Testis (tissue), 2 donors: ENCODE measurements around the gene TTC23.

Source experiments
- CTCF ChIP-seq, 3 experiments: fragments of 450-650 bp in 2 of 3; fragments of 200-600 bp in 1 of 3; sonication (generic) in 1 of 3; IDR thresholded peaks; one replicate each; pipeline ENCODE4 v1.5.1; 2016 to 2019; ENCODE audit warnings: antibody characterized with exemption in 3 of 3, mild to moderate bottlenecking in 2 of 3, moderate library complexity in 1 of 3
- POLR2A ChIP-seq: fragments of 450-650 bp; IDR thresholded peaks from one replicate; pipeline ENCODE4 v1.6.1; 2017; ENCODE audit warnings: antibody characterized with exemption, mild to moderate bottlenecking, moderate library complexity

- TF ChIP-seq POLR2A (no peak), CTCF (IDR thresholded peaks at IDR 0.05) (no peak)
Observed at GRCh38 chr15:99265541-99266070, 16.2 kb upstream of the TTC23 start.
